ENCODE data around the gene BAD.
"Not testable (repeated sequence)": the region's sequence is repeated elsewhere in the genome, so short reads cannot be mapped to it uniquely, and the experiment has no call there.

Gene BAD

DNA sequence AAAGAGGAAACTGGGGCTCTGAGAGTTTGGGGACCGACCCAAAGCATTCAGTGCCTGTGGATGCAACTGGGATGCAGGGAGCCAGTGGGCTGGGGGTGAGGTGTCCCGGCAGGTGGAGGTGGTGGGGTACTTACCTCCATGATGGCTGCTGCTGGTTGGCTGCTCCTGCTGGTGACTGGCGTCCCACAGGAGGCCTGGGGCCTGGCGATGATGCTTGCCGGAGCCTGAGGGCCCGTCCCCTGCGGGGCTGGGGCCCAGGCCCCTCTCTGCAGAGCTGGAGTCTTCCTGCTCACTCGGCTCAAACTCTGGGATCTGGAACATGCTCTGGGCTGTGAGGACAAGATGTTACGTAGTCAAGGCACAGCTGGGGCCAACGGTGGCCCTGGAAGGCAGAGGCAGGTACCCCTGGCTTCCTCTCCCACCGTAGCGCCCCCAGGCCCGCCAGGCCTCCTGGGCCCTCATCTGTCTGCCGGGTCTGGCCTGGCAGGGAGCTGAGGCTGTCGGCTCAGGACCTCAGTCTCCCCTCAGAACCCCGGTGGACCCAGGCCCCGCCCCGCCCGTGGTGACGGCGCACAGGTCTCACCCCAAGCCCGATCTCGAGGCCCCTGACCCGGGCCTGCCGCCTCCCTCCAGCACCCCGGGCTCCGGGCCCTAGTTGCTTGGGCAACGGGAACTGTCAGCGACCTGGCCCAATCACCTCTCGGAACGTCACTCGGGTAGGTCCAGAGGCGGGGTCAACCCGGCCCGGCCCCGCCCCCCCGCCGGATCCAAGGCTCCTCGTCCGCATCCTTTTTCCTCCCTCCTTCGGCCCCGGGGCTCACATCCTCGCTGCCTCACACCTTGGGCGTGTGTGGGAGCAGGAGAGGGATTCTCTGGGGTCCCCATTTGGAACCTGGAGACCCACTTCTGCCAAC lies at the start of gene BAD:
BAD (minus strand) TSS at position 618 of the 914 bp plus-strand sequence; CDS start at position 321, 297 bp downstream.
- DNase-seq: peak; percentile 90

DNA sequence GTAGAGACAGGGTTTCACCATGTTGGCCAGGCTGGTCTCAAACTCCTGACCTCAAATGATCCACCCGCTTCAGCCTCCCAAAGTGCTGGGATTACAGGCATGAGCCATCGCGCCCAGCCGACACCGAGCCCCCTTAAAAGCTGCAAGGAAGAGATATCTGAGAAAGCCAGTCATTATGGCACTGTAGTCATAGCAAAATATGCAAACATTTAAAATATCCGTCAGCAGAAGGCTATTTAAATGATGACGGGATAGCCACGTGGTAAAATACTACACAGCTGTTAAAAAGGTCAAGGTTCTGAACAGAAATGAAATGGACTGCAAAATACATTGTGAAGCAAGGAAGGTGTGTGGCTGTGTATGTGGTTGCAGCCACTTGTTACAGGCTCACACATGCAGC lies 49.1 kb upstream of the BAD start:
- no peak for DNase-seq

DNA sequence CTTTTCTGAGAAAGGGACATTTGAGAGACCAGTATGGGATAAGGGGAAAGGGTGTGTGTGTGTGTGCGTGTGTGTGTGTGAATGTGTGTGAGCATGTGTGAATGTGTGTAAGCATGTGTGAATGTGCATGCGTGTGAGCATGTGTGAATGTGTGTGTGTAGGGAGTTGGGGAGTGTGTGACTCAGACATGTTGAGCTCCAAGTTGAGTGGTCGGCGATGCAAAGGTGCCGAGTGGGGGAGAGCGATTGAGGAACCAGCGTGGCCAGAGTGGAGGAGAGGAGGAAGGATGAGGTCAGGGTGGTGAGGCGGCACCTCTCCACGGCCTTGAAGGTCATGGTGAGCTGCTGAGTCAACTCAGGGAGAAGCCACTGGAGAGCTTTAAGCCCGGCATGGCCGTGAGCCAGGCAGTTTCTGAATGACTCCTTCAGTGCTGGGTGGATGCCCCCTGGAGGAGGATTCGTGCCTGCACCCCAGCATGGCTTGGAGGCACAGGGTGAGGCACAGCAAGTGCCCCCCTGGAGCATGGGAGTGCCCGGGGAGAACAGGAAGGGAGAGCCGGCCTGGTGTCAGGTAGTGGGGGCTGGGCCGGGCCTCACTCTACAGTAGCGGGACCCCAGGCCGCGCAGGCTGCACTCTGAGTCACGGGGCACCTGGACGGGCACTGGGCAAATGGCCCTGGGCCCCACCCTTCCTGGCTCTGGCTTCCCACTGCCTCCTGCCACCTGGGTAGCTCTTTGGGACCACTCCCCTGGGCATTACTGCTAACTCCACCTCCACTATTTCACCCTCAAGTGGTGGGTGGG lies 47.3 kb upstream of the BAD start:
- DNase-seq: peak; percentile 84

DNA sequence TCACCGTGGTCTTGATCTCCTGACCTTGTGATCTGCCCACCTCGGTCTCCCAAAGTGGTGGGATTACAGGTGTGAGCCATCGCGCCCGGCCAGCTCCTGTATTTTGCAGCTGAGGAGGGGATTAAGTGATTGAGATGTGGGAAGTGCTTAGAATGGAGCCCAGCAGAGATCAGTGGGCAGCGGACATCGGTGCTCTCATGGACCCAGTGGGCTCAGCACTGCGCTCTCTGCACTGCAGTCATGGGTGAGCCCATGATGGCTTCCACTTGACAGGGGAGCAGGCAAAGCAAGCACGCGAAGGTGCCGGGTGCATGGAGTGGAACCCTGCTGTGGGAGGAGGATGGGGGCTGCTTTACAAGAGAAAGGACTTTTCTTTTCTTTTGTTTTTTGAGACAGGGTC lies 46.4 kb upstream of the BAD start:
- no peak for DNase-seq

DNA sequence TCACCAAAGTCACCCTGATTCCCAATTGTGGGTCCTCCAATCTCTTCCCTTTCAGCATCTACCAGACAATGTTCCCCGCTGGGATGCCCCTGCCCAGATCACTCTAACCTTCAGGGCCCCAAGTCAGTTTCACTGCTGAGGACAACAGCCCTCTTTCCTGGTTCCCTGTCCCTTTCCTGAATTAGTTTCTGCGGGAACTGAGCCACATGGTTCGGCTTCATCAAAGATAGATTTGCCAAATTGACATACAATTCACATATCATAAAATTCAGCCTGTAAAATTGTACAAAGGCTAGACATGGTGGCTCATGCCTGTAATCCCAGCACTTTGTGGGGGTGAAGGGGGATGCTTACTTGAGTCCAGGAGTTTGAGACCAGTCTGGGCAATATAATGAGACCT lies 43.5 kb upstream of the BAD start:
- no peak for DNase-seq

DNA sequence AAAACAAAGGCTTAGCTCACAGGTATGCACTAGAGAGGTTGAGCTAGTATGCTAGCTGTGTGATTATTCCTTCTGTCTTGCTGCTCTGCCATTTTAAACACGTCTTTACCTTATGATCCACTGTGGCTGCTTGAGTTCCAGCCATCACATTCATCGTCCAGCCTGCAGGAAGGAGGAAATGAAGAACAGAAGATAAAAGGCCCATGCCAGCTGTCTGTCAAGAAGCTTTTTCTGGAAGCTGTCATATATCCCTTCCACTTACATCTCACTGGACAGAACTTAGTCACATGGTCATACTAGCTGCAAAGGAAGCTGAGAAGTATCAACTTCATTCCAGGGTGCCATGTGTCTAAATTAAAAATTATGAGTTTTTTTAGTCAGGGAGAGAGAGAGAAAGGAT lies 42.9 kb upstream of the BAD start:
- no peak for DNase-seq

DNA sequence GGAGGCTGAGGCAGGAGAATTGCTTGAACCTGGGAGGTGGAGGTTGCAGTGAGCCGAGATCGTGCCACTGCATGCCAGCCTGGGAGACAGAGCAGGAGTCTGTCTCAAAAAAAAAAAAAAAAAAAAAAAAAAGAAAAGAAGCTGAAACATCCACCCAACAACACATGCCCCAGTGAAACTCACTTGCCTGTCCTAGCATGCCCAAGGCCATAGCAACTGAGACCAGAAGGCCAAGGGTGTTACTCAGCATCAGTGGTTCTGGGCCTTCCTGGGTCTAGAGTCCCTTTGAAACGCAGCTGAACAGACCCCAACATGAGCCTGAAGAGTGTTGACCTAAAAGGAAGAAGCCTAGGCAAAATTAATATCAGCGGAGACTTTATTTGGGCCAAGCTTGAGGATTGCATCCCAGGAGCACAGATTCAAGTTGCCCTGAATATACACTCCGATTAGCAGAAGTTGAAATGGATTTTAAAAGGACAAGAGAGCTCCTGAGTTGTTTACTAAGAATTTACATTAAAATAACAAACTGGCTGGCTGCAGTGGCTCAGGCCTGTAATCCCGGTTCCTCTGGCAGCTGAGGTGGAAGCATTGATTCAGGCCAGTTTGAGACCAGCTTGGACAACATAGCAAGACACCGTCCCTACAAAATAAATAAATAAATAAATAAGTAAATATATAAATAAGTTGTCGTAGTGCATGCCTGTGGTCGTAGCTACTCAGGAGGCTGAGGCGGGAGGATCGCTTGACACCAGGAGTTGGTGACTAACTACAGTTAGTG lies 40.4 kb upstream of the BAD start:
- no peak for DNase-seq

DNA sequence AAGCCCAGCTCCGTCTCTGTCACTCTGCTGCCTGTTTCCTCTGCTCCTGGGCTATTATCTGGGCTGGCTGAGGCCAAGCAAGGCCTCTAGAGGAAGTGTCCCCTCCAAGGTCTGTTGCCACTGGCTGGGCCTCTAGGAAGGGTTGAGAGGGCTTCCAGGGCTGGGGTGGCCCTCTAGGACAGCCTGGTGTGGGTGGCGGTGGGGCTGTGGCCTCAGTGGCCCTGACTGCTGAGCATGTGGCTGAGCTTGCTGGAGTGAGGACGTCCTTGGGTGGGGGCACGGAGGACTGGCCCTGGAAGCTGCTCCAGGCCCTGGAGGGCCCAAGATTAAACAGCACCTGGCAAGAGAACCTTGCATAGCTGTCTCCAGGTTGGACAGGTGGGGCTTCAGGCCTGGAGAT lies 39.5 kb upstream of the BAD start:
- DNase-seq: not testable (repeated sequence)

DNA sequence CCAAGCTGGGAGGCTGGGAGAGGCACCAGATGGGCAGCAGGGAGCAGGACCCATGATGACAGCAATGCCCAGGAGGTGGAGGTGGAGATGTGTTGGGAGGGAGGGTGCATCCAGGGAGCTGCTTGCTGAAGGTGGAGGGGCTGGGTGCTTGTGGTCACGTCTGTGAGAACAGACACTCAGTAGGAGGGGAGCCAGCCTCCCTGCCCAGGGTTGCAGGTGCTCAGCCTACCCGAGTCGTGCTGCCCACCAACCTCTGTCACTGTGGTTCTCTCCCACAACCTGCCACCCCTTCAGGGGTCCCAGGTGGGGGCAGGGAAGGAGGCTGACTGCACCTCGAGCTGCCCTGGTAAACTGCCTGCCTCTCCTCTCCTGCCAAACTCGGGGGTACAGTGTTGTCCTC lies 38.9 kb upstream of the BAD start:
- no peak for DNase-seq

DNA sequence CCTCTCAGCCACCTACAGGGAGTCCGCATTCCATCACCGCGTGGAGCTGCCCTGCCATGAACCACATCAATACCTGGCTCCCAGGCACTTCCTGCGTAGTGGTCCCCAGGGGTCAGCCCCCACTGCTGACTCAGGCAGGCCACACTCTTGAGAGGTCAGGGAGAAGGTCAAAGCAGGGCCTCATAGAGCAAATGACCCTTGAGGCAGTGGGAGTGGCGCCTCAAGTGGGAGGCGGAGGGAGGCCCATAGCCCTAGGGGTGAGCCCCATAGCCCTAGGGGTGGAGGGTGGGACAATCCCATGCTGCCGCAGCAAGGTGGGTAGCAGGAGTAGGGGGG lies 38.4 kb upstream of the BAD start:
- no peak for DNase-seq

DNA sequence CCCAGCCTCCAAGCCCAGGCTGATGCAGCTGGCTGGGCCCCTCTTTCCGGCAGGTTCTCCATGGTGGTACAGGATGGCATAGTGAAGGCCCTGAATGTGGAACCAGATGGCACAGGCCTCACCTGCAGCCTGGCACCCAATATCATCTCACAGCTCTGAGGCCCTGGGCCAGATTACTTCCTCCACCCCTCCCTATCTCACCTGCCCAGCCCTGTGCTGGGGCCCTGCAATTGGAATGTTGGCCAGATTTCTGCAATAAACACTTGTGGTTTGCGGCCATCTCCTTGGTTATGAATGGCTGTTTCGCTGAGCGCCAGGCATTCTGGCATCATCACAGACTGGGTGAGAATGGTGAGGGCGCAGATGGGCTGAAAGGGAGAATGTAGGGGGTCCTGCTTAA lies 37.1 kb upstream of the BAD start:
- no peak for DNase-seq

DNA sequence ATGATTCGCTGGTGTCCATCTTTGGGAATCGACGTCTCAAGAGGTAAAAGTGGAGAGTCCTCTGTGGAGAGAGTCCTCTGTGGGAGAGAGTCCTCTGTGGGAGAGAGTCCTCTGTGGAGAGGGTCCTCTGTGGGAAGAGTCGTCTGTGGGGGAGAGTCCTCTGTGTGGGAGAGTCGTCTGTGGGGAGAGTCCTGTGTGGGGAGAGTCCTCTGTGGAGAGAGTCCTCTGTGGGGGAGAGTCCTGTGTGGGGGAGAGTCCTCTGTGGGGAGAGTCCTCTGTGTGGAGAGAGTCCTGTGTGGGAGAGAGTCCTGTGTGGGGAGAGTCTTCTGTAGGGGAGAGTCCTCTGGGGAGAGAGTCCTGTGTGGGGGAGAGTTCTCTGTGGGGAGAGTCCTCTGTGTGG lies 36.6 kb upstream of the BAD start:
- no peak for DNase-seq

DNA sequence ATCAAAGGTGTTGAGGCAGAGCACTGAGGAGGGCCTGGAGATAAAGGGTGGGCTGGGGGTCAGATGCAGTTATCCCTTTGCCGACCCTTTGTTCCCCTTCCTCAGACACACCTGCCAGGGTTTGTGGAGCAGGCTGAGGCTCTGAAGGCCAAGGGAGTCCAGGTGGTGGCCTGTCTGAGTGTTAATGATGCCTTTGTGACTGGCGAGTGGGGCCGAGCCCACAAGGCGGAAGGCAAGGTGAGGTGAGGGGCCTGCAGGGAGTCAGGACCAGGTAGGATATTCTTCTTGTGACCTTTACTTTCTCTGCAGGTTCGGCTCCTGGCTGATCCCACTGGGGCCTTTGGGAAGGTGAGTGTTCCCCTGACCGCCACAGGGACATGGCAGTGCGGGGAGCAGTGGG lies 36.1 kb upstream of the BAD start:
- no peak for DNase-seq

DNA sequence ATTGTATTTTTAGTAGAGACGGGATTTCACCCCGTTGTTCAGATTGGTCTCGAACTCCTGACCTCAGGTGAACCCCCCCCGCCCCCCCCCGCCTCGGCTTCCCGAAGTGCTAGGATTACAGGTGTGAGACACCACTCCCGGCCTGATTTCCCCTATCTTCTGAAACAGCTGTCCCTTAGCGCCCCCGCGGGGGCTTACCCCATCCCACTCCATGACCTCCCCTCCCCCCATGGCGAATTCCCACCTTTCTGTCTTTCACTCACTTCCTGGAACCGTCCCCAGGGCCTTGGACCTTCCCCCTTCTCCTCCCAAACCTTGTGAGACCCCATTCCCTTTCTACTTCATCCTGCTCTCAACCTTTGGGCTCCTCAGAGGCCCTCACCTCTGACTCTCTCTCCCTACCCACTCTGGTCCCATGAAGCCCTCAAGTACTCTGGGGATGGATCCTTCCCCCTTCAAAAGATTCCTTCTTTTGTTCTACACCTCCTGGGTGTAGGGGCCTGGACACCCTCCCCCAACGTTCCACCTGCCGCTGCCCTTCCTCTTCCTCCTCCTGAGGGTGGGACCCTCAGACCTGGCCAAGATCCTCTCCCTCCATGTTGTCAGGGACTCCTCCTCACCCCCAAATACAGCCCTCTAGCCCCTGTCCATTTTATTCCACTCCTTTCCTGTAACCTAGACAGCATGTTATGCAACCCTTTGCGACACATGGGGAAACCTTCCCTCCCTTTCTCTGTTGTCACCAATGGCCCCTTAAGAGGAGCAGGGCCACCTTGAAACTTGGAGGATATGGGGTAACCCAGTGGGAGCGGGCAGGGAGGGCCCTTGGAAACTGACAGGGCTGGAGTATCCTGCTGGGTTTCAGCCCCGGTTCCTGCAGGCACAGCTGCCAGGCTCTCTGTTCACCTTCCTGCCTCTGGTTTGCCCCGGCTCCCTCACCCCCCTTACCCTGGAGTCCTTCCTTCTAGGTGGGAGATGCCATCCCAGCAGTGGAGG lies 34.6 kb upstream of the BAD start:
- DNase-seq: no peak

DNA sequence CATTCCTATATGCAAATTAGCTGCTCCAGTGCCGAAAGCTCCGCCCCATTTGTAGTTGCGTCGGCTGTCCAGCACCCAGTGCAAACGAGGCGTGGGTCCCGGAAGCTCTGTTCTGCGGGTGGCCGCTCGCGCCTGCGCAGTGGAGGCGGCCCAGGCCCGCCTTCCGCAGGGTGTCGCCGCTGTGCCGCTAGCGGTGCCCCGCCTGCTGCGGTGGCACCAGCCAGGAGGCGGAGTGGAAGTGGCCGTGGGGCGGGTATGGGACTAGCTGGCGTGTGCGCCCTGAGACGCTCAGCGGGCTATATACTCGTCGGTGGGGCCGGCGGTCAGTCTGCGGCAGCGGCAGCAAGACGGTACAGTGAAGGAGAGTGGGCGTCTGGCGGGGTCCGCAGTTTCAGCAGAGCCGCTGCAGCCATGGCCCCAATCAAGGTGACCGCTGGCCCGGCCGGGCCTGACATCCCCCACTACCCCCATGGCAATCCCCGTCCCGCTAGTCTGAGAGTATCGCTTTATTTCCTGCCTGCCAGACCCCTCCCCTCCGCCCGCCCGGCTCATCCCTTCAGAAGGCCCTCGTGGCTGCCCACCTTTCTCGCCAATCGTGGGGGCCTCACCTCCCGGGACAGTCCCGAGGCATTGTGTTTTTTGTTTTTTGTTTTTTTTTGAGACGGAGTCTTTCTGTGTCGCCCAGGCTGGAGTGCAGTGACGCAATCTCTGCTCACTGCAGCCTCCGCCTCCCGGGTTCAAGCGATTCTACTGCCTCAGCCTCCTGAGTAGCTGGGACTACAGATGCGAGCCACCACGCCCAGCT lies 33.7 kb upstream of the BAD start, which contains the start of gene PRDX5:
PRDX5 (plus strand) TSS at position 161 of the 805 bp plus-strand sequence; CDS start at position 256, 95 bp downstream.
- peak; percentile 96 for DNase-seq

DNA sequence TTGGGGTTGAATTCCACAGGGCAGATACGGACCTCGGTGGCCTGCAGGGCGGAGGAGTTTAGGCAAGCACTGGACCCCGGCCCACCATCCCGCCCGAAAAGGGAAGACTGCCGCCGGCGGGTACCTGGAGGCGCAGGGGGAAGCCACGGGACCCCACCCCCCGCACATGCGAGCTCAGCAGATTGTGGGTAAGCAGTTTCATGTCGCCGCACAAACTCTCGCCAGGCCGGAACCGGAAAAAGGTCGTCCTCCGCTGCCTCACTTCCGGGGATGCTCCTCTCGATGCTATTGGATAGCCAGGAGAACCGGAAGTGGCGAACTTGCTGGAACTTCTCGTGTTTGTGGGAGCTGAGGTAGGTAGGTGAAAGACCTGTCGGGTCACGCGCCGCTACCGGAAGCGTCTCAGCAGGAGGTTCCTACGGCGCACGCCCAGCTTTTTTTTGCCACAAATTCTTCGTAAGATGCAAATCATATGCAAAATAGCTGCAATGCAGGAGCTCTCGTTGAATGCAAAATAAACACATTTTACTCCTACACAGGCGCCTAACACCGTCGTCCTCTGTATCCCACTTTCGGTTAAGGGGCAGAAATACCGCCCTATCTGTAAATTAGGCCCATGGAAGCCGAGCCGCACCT lies 33.0 kb upstream of the BAD start, which contains the start of gene TRMT112:
TRMT112 (minus strand) TSS at position 235 of the 636 bp plus-strand sequence; CDS start at position 202, 33 bp downstream.
- DNase-seq: peak; percentile 98

DNA sequence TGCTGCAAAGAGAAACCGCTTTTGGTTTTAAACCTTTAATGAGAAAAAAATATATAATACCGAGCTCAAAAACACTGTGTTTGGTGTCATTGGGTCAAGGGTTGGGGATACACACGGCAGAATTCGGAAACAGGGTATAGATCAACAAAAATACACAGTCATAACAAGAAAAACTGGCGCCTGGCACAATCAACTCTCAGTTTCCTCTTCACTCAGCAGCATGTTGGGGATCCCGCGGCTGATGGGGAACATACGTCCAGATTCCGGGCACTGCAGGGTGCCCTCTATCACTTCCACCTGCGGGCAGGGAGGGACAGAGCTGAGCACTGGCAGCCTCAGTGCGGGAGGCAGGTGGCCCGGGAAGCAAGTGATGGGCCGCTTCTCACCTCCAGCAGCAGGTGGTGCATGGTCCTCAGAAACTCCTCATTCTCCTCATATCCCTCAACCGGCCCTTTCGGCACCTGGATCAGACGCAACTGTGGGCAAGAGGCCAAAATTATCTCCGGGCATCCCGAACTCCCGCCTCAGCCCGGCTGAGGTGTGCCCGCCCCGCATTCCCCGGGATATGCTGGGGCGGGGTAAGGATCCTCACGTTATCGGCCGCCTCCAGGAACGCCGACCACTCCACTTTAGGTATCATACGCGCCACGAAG lies 32.3 kb upstream of the BAD start:
- DNase-seq: no peak

DNA sequence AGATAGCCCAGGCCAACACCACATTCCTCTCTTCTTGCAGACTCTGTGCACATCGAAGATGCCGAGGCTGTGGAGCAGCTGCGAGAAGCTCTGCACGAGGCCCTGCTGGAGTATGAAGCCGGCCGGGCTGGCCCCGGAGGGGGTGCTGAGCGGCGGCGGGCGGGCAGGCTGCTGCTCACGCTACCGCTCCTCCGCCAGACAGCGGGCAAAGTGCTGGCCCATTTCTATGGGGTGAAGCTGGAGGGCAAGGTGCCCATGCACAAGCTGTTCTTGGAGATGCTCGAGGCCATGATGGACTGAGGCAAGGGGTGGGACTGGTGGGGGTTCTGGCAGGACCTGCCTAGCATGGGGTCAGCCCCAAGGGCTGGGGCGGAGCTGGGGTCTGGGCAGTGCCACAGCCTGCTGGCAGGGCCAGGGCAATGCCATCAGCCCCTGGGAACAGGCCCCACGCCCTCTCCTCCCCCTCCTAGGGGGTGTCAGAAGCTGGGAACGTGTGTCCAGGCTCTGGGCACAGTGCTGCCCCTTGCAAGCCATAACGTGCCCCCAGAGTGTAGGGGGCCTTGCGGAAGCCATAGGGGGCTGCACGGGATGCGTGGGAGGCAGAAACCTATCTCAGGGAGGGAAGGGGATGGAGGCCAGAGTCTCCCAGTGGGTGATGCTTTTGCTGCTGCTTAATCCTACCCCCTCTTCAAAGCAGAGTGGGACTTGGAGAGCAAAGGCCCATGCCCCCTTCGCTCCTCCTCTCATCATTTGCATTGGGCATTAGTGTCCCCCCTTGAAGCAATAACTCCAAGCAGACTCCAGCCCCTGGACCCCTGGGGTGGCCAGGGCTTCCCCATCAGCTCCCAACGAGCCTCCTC lies 31.4 kb upstream of the BAD start:
- DNase-seq: not testable (repeated sequence)

Data from fibroblast of upper back skin (primary cell).